ENCODE data around the gene PEMT. TPM values are rescaled to one million over a fixed set of nuclear protein-coding genes. Genes with fewer than 3 reads are reported as not detected.

PEMT gene
- total RNA-seq, 2 donors from 2014 or later, result 15.7 to 22.1 TPM

GRCh38 chr17:17565471-17566339, 25.8 kb downstream of the PEMT start:
- Histone ChIP-seq H3K27ac (no peak overlapping the region), H3K36me3 (no peaks in the 10 kb centered on the region), H3K4me1 (ENCODE audit: control insufficient read depth in 1 of 2, low read depth in 2 of 2) (peaks cover 21 to 41% of the 10 kb centered on the region in 2 donors), H3K4me3 (no peak overlapping the region), H3K27me3 (replicated peaks; ENCODE audit: insufficient read depth) (no peaks in the 10 kb centered on the region), H3K9me3 (no peaks in the 10 kb centered on the region)
- ATAC-seq (ENCODE audit: insufficient number of reproducible peaks, low FRiP score, low read depth), result no peak
- no peak for TF ChIP-seq CTCF (IDR thresholded peaks at IDR 0.05)
- DNase-seq (ENCODE audit: low spot score), result no peak

DNA sequence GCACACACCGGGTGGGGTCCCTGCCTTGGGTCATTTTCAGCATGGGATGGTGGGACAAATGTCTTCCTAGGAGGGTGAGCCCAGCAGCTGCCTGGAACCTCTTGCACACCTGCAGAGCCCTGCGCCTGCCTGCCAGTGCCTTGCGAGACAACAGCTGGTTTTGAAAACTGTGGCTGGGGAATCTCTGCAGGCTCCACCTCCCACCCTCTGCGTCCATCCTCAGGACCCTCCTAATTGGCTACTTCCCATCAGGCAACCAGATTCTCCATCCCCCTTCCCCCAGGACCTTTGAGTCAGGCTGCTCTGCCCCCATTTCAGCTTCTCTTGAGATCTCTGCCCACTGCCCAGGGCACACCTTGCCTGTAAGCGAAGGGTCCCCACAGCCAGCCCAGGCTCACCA, 26.6 kb downstream of the PEMT start:
- no peak for ATAC-seq (ENCODE audit: insufficient number of reproducible peaks, low FRiP score, low read depth)
- H3K9me3 ChIP-seq, result no peaks in the 10 kb centered on the region
- TF ChIP-seq CTCF (IDR thresholded peaks at IDR 0.05), result no peak
- no peak overlapping the region for H3K4me3 ChIP-seq
- no peak overlapping the region for H3K27ac ChIP-seq
- no peaks in the 10 kb centered on the region for H3K36me3 ChIP-seq
- H3K27me3 ChIP-seq (replicated peaks; ENCODE audit: insufficient read depth), result no peaks in the 10 kb centered on the region
- DNase-seq (ENCODE audit: low spot score), result no peak
- peaks cover 21 to 41% of the 10 kb centered on the region in 2 donors for H3K4me1 ChIP-seq (ENCODE audit: control insufficient read depth in 1 of 2, low read depth in 2 of 2)

DNA sequence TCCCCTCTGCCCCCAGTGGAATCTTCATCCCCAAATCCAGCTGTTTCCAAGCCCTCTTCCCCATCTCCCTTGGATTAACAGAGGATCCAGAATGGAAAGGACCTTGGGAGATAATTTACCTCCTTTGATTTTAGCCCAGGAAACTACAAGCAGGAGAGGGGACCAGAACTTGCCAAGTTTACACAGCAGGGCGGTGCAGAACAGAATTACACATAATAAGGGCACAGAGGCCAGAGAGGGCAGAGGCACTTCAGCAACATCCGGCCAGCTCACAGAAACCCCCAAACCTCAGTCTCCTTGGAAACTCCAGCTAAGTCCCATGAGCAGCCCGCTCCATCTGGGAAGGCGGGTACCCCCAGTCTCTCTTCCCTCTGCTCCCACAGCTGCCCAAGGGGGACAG, 27.2 kb downstream of the PEMT start:
- Histone ChIP-seq H3K4me1 (ENCODE audit: control insufficient read depth in 1 of 2, low read depth in 2 of 2) (peaks cover 21 to 41% of the 10 kb centered on the region in 2 donors), H3K4me3 (no peak overlapping the region), H3K27ac (no peak overlapping the region), H3K27me3 (replicated peaks; ENCODE audit: insufficient read depth) (no peaks in the 10 kb centered on the region), H3K9me3 (no peaks in the 10 kb centered on the region), H3K36me3 (no peaks in the 10 kb centered on the region)
- ATAC-seq (ENCODE audit: insufficient number of reproducible peaks, low FRiP score, low read depth) (no peak), DNase-seq (ENCODE audit: low spot score) (no peak)
- TF ChIP-seq CTCF (IDR thresholded peaks at IDR 0.05), result no peak

GRCh38 chr17:17563530-17563929, 28.0 kb downstream of the PEMT start:
- peaks cover 21 to 41% of the 10 kb centered on the region in 2 donors for H3K4me1 ChIP-seq (ENCODE audit: control insufficient read depth in 1 of 2, low read depth in 2 of 2)
- H3K27me3 ChIP-seq (replicated peaks; ENCODE audit: insufficient read depth), result no peaks in the 10 kb centered on the region
- DNase-seq (ENCODE audit: low spot score) (no peak), ATAC-seq (ENCODE audit: insufficient number of reproducible peaks, low FRiP score, low read depth) (no peak)
- no peaks in the 10 kb centered on the region for H3K9me3 ChIP-seq
- H3K4me3 ChIP-seq, result no peak overlapping the region
- H3K36me3 ChIP-seq, result no peaks in the 10 kb centered on the region
- no peak overlapping the region for H3K27ac ChIP-seq
- no peak for TF ChIP-seq CTCF (IDR thresholded peaks at IDR 0.05)

DNA sequence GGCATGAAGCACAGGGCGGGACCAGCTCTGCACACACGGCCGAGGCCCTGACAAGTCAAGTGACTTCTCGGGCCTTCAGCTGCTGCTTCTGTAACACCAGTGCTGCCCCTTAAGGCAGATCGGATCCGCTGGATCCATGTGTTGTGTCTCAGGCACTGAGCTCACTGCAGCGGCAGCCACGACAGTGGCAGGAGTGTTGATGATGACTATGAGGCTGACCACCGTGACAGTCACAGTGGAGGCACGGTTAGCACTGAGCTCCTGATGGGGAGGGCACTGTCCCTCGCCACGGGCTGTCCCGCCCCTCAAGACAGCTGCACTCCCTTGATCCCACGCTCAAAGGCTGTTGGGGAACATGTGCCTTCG, 29.4 kb downstream of the PEMT start:
- no peaks in the 10 kb centered on the region for H3K9me3 ChIP-seq
- no peak for ATAC-seq (ENCODE audit: insufficient number of reproducible peaks, low FRiP score, low read depth)
- H3K27me3 ChIP-seq (replicated peaks; ENCODE audit: insufficient read depth), result no peaks in the 10 kb centered on the region
- peak overlapping the region; percentile 28 to 61 for H3K27ac ChIP-seq
- peaks cover 12 to 28% of the 10 kb centered on the region in 2 donors for H3K4me1 ChIP-seq (ENCODE audit: control insufficient read depth in 1 of 2, low read depth in 2 of 2)
- H3K4me3 ChIP-seq, result peak overlapping the region; percentile 28
- H3K36me3 ChIP-seq, result no peaks in the 10 kb centered on the region
- no peak for DNase-seq (ENCODE audit: low spot score)
- no peak for TF ChIP-seq CTCF (IDR thresholded peaks at IDR 0.05)
